HG03196 (cell line): ENCODE results near the gene C13orf46.
"Not testable (repeated sequence)": the region's sequence is repeated elsewhere in the genome, so short reads cannot be mapped to it uniquely, and the experiment has no call there.

Source experiments
- ATAC-seq: cut with Tn5 transposase; IDR thresholded peaks from one replicate; pipeline ENCODE4 v1.9.1; 2021; ENCODE audit not compliant: unreplicated experiment

Gene C13orf46

GRCh38 chr13:113995051-113995601 is 21.2 kb upstream of the C13orf46 start:
- ATAC-seq = no peak

DNA sequence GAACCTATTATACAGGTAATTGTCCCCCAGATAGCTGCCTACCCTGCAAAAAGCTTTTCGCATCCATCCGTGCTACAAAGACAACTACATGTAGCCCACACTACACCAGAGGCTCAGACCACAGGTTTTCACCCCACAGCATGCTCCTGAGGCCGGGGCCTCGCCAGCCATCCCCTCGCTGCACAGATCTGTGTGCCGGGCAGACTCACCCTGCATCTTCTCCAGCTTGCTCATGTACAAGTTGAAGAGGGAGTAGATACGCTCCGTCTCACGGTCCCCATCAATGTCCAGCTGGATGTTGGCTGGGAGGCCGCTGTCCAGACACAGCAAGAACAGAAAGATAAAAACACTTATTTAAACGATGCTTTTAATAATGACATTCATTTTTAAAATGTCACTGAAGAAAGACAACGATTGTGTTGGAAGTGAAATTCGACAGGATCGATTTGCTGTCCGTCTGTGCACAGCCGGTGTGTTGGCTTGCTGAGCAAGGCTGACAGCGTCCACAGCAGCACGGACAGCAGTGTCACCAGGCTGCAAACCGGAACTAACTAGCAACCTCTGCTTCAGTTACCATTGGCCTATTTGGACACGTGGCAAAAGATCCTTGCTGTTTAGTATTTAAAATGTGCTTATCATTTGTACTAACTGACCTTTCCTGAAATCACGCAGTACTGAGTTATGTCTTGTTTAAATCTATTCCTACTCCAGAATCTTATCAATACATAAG is 18.6 kb upstream of the C13orf46 start:
- no peak for ATAC-seq

DNA sequence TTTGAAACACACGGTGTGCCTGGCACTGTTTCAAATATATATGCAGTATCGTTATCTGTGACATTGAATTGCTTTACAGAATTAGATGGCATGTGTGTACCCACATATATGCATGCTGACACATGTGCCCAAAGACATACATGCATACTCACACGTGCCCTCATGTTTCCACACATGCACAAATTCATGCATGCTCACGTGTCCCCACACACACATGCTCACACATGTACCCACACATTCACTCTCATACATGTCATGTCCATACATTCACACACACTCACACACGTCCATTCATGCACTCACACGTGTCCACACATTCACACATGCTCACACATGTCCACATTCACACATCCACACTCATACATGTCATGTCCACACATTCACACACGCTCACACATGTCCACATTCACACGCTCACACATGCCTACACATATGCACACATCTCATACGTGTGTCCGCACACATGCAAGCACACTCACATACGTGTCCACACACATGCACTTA is 17.9 kb upstream of the C13orf46 start:
- no peak for ATAC-seq

DNA sequence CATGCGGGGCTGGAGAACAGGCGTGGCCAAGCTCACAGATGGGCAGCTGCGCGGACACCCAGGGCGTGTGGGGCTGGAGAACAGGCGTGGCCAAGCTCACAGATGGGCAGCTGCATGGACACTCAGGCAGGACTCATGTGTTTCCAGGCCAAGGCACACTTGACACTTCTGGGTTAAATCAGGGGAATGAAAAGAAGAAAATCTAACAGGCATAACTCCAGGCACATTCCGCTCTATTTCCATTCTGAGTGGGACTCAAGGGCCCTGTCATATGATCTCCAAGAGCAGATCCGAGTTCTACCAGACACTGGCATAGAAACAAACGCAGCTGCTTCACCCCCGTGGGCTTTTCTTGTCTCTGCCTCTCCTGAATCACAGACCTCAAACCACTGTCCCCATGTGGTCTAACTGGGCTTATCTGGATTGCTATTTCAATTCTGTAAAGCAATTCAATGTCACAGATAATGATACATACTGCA is 17.4 kb upstream of the C13orf46 start:
- no peak for ATAC-seq

- ATAC-seq = no peak
Measured at GRCh38 chr13:113990321-113990837, 16.5 kb upstream of the C13orf46 start.

- ATAC-seq = no peak
Measured at GRCh38 chr13:113989585-113990300, 15.9 kb upstream of the C13orf46 start.

DNA sequence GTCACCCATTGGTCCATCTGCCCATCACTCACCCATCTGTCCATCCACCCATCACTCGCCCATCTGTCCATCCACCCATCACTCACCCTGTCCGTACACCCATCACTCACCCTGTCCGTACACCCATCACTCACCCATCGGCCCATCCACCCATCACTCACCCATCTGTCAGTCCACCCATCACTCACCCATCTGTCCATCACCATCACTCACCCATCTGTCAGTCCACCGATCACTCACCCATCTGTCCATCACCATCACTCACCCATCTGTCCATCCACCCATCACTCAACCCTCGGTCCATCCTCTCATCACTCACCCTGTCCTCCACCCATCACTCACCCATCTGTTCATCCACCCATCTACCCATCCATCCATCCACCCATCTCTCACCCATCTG is 15.0 kb upstream of the C13orf46 start:
- ATAC-seq = not testable (repeated sequence)

- ATAC-seq = no peak
Measured at GRCh38 chr13:113982296-113982661, 8.4 kb upstream of the C13orf46 start.

- ATAC-seq = no peak
Measured at GRCh38 chr13:113981611-113982295, 7.9 kb upstream of the C13orf46 start.

DNA sequence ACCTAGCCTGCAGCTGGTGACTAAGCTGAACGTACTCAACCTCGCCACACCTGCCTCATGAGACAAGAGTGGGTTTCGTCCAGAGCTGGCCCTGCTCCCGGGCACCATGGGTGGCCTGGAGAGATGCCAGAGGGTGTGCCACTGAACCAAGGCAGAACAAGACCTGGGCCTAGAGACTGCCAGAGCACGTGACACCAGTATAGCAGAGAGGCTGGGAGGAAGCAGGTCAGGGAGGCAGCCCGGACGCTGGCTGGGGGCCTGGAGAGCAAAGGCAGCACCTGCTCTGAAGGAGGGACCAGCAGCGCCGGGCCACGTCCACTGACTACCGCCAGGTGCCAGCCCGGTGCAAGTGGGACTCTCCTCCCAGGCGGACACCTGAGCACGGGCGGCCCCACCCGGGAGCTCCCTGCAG is 7.3 kb upstream of the C13orf46 start:
- ATAC-seq = no peak

DNA sequence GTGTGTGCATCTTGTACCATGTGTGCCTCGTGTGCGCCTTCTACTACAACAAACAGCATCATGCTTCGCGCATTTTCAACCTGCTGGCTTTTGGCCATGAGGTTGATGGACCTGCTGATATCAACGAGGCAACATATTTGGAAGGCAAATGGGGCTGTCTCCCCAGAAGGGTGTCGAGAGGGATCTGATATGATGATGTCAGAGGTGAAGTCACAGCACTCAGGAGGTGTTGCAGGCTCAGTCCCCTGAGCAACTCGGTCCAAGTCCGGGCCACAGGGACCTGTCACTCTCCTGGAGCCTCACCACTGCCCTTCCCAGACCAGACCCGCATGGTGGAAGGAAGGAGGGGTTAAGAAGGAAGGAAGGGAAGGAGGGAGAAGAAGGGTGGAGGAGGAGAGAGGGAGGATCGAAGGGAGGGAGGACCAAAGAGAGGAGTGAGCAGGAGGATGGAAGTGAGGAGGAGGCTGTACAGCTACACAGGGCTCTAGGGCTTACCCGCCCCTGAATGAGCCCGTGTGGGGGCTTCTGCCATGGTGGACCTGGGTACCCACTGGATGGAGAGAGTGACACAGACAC is 6.7 kb upstream of the C13orf46 start:
- no peak for ATAC-seq

DNA sequence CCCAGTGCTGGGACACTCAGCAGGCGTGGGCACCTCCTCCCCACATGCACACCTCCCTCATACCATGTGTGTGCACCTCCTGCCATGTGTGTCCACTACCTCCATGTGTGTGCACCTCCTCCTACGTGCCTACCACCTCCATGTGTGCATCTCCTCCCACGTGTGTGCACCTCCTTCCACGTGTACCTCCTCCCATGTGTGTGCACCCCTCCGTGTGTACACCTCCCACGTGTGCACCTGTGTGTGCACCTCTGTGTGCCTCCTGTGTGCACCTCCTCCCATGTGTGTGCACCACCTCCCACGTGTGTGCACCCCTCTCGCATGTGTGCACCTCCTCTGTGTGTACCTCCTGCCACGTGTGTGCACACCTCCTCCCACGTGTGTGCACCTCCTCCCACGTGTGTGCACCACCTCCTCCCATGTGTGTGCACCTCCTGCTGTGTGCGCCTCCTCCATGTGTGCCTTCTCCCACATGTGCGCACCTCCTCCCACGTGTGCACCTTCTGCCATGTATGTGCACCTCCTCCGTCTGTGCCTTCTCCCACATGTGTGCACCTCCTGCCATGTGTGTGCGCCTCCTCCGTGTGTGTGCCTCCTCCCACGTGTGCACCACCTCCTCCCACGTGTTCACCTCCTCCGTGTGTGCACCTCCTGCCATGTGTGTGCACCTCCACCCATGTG is 6.1 kb upstream of the C13orf46 start:
- ATAC-seq = no peak

DNA sequence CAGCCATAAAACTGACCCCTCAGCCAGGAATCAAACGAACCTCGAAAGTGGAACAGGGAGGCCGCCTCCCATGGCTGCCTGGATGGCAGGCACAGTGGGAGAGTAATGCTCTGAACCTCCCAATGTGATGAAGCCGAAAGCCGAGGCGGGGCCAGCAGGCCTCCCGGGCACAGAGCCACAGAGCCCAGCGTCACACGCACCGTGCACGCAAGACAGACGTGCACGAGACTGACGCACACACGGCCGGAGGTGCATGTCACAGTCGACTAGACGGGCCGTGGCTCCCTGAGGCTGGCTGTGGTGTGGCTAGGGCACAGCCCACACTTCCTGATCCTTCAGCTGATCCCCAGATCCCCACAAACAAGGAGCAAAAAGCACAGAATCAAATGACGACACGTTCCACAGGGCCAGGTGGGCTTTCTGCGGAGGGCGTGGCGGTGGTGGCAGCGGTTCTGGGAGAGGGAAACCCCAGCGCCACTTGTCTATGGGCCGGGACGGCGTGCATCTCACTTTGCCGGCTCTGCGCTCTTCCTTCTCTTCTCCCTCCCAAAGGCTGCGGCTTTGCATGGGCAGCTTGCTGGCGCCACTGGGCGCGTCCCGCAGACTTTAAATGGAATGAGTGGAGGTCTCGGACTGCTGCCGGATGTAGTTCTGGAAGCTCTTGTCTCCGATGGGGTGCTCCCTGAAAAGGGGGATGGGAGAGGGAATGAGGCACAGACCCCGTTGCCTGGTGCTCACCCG is 5.0 kb upstream of the C13orf46 start:
- ATAC-seq = no peak

GRCh38 chr13:113977976-113978375 is 4.1 kb upstream of the C13orf46 start:
- ATAC-seq = no peak

- ATAC-seq = no peak
Measured at GRCh38 chr13:113976711-113977684, 3.1 kb upstream of the C13orf46 start.

DNA sequence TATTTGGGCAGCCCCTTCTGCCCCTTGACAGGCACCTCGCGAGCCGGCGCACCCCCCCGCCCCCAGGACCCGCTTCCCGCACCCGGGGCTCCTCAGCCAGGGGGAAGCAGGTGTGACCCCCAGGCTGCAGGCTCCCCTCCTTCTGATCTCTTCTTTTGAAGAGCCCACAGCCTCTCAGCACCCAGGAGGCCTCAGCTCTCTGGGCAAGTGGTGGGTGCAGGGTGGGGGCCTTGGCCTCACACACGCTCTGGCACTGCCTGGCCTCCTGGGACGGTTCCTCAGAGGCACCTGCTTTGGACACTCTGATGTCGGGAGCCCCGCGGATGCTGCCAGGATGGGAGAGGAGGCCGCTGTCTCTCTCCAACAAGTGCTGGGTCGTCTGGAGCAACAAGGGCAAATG is 1.5 kb upstream of the C13orf46 start:
- no peak for ATAC-seq

GRCh38 chr13:113974304-113975281 is 717 bp upstream of the C13orf46 start:
- no peak for ATAC-seq
